GM10266 (cell line): ENCODE results near the gene GALNT14.

Experiments used
- DNase-seq: peaks from one replicate; pipeline ENCODE4 v3.0.0; 2012; ENCODE audit errors: extremely low spot score
- CTCF ChIP-seq: IDR thresholded peaks from 2 replicates; pipeline ENCODE4 v1.5.1; 2012; ENCODE audit warnings: mild to moderate bottlenecking, low read depth; ENCODE audit not compliant: control insufficient read depth, insufficient read depth; ENCODE audit errors: missing control alignments

The GALNT14 gene

GRCh38 chr2:30872797-30873196, 265.4 kb downstream of the GALNT14 start:
- TF ChIP-seq CTCF, result no peak
- no peak for DNase-seq

GRCh38 chr2:30871980-30872789, 266.1 kb downstream of the GALNT14 start:
- no peak for DNase-seq

GRCh38 chr2:30871440-30871839, 266.8 kb downstream of the GALNT14 start:
- no peak for TF ChIP-seq CTCF
- no peak for DNase-seq

More at GRCh38 chr2:30871980-30872789, 266.1 kb downstream of the GALNT14 start:
- no peak for TF ChIP-seq CTCF

GRCh38 chr2:30869988-30870387, 268.3 kb downstream of the GALNT14 start:
- TF ChIP-seq CTCF, result no peak
- no peak for DNase-seq

- no peak for DNase-seq
- TF ChIP-seq CTCF, result no peak
Measured at GRCh38 chr2:30867385-30867784, 270.9 kb downstream of the GALNT14 start.

GRCh38 chr2:30866974-30867373, 271.3 kb downstream of the GALNT14 start:
- no peak for DNase-seq
- no peak for TF ChIP-seq CTCF

GRCh38 chr2:30865892-30866681, 272.2 kb downstream of the GALNT14 start:
- TF ChIP-seq CTCF, result no peak
- DNase-seq, result no peak
